MG63 (cell line): ENCODE measurements around the gene KIAA1549. TPM values are rescaled to one million over a fixed set of nuclear protein-coding genes. Genes with fewer than 3 reads are reported as not detected.

ENCODE experiments used
- DNase-seq: peaks from one replicate; pipeline ENCODE4 v3.0.0-alpha.2; 2020
- H3K27me3 ChIP-seq: fragments of 250-450 bp; sonication (Bioruptor Pico); 2 replicates; pipeline ENCODE4 v1.5.1; 2020; ENCODE audit warnings: mild to moderate bottlenecking, moderate library complexity
- H3K36me3 ChIP-seq: fragments of 250-450 bp; sonication (Bioruptor Pico); 2 replicates; pipeline ENCODE4 v1.5.1; 2020; ENCODE audit warnings: mild to moderate bottlenecking, moderate library complexity
- H3K4me3 ChIP-seq: fragments of 250-450 bp; sonication (Bioruptor Pico); 2 replicates; pipeline ENCODE4 v1.5.1; 2020; ENCODE audit warnings: mild to moderate bottlenecking, moderate library complexity
- H3K9me3 ChIP-seq: fragments of 250-450 bp; sonication (Bioruptor Pico); 2 replicates; pipeline ENCODE4 v1.5.1; 2020; ENCODE audit warnings: mild to moderate bottlenecking, moderate library complexity
- total RNA-seq: library from RNA; depleted of rRNA; stranded (reverse); fragments of >200 nt; shearing (Covaris generic); gene quantifications from 2 replicates; pipeline ENCODE4 v1.2.3, GENCODE V29; 2014; ENCODE audit warnings: low replicate concordance

KIAA1549 gene
- total RNA-seq, 1 experiment from 2014 or later, result 1.1 TPM

- no peaks in the 10 kb centered on the region for H3K9me3 ChIP-seq
- H3K27me3 ChIP-seq, result no peaks in the 10 kb centered on the region
- DNase-seq, result no peak
- no peaks in the 10 kb centered on the region; the same call in 1 of the 2 replicates for H3K36me3 ChIP-seq
- H3K4me3 ChIP-seq, result no peak overlapping the region
These were observed 115.3 kb downstream of the KIAA1549 start for GRCh38 chr7:138865843-138866242.

- no peaks in the 10 kb centered on the region for H3K9me3 ChIP-seq
- H3K27me3 ChIP-seq, result no peaks in the 10 kb centered on the region
- H3K4me3 ChIP-seq, result no peak overlapping the region
- DNase-seq, result peak; percentile 36
- no peaks in the 10 kb centered on the region; the same call in 1 of the 2 replicates for H3K36me3 ChIP-seq
These were observed 116.5 kb downstream of the KIAA1549 start for GRCh38 chr7:138864667-138865066.

GRCh38 chr7:138863931-138864330, 117.3 kb downstream of the KIAA1549 start:
- DNase-seq, result no peak
- no peaks in the 10 kb centered on the region for H3K27me3 ChIP-seq
- H3K9me3 ChIP-seq, result no peaks in the 10 kb centered on the region
- H3K4me3 ChIP-seq, result no peak overlapping the region
- H3K36me3 ChIP-seq, result no peaks in the 10 kb centered on the region; the same call in 1 of the 2 replicates

- H3K4me3 ChIP-seq, result no peak overlapping the region
- H3K36me3 ChIP-seq, result peaks cover 2% of the 10 kb centered on the region
- no peak for DNase-seq
- H3K27me3 ChIP-seq, result no peaks in the 10 kb centered on the region
- H3K9me3 ChIP-seq, result no peaks in the 10 kb centered on the region
These were observed 120.1 kb downstream of the KIAA1549 start for GRCh38 chr7:138861051-138861450.

GRCh38 chr7:138857728-138858127, 123.5 kb downstream of the KIAA1549 start:
- peaks cover 2% of the 10 kb centered on the region; the same call in 1 of the 2 replicates for H3K36me3 ChIP-seq
- H3K27me3 ChIP-seq, result no peaks in the 10 kb centered on the region
- DNase-seq, result no peak
- H3K4me3 ChIP-seq, result no peak overlapping the region
- H3K9me3 ChIP-seq, result no peaks in the 10 kb centered on the region

- no peaks in the 10 kb centered on the region for H3K27me3 ChIP-seq
- peaks cover 7% of the 10 kb centered on the region; the same call in 1 of the 2 replicates for H3K36me3 ChIP-seq
- DNase-seq, result no peak
- H3K9me3 ChIP-seq, result no peaks in the 10 kb centered on the region
- H3K4me3 ChIP-seq, result no peak overlapping the region
These were observed 127.0 kb downstream of the KIAA1549 start for GRCh38 chr7:138854115-138854645.

GRCh38 chr7:138853448-138853847, 127.7 kb downstream of the KIAA1549 start:
- DNase-seq, result no peak
- Histone ChIP-seq H3K27me3 (no peaks in the 10 kb centered on the region), H3K9me3 (no peaks in the 10 kb centered on the region), H3K36me3 (peaks cover 7% of the 10 kb centered on the region; the same call in 1 of the 2 replicates), H3K4me3 (no peak overlapping the region)

- no peak overlapping the region for H3K4me3 ChIP-seq
- DNase-seq, result no peak
- H3K27me3 ChIP-seq, result no peaks in the 10 kb centered on the region
- H3K36me3 ChIP-seq, result peaks cover 7% of the 10 kb centered on the region; the same call in 1 of the 2 replicates
- H3K9me3 ChIP-seq, result no peaks in the 10 kb centered on the region
These were observed 128.7 kb downstream of the KIAA1549 start for GRCh38 chr7:138852469-138852868.

GRCh38 chr7:138849701-138850100, 131.5 kb downstream of the KIAA1549 start:
- no peak for DNase-seq
- Histone ChIP-seq H3K27me3 (no peaks in the 10 kb centered on the region), H3K36me3 (0 out of 2 replicates have a peak, but pooled peaks cover 5% of the 10 kb centered on the region), H3K4me3 (no peak overlapping the region), H3K9me3 (no peaks in the 10 kb centered on the region)

- DNase-seq, result no peak
- Histone ChIP-seq H3K27me3 (no peaks in the 10 kb centered on the region), H3K36me3 (0 out of 2 replicates have a peak, but pooled peaks cover 5% of the 10 kb centered on the region), H3K4me3 (no peak overlapping the region), H3K9me3 (no peaks in the 10 kb centered on the region)
These were observed 132.9 kb downstream of the KIAA1549 start for GRCh38 chr7:138848056-138848980.

- H3K27me3 ChIP-seq, result no peaks in the 10 kb centered on the region
- no peak for DNase-seq
- H3K36me3 ChIP-seq, result 0 out of 2 replicates have a peak, but pooled peaks cover 5% of the 10 kb centered on the region
- H3K4me3 ChIP-seq, result no peak overlapping the region
- H3K9me3 ChIP-seq, result no peaks in the 10 kb centered on the region
These were observed 135.5 kb downstream of the KIAA1549 start for GRCh38 chr7:138845711-138846110.

- no peaks in the 10 kb centered on the region for H3K36me3 ChIP-seq
These were observed 137.3 kb downstream of the KIAA1549 start for GRCh38 chr7:138843632-138844580.

GRCh38 chr7:138842111-138842510, 139.1 kb downstream of the KIAA1549 start:
- Histone ChIP-seq H3K9me3 (no peaks in the 10 kb centered on the region), H3K36me3 (no peaks in the 10 kb centered on the region), H3K27me3 (no peaks in the 10 kb centered on the region), H3K4me3 (no peak overlapping the region)
- DNase-seq, result peak; percentile 7

More at GRCh38 chr7:138843632-138844580, 137.3 kb downstream of the KIAA1549 start:
- Histone ChIP-seq H3K9me3 (no peaks in the 10 kb centered on the region), H3K4me3 (no peak overlapping the region), H3K27me3 (no peaks in the 10 kb centered on the region)
- no peak for DNase-seq

GRCh38 chr7:138838166-138838565, 143.0 kb downstream of the KIAA1549 start:
- Histone ChIP-seq H3K36me3 (no peaks in the 10 kb centered on the region), H3K4me3 (no peak overlapping the region), H3K27me3 (no peaks in the 10 kb centered on the region), H3K9me3 (no peaks in the 10 kb centered on the region)
- no peak for DNase-seq

- Histone ChIP-seq H3K36me3 (no peaks in the 10 kb centered on the region), H3K27me3 (no peaks in the 10 kb centered on the region), H3K9me3 (no peaks in the 10 kb centered on the region), H3K4me3 (no peak overlapping the region)
- no peak for DNase-seq
These were observed 143.6 kb downstream of the KIAA1549 start for GRCh38 chr7:138837627-138838026.

GRCh38 chr7:138835087-138835486, 146.1 kb downstream of the KIAA1549 start:
- no peaks in the 10 kb centered on the region for H3K36me3 ChIP-seq
- H3K9me3 ChIP-seq, result no peaks in the 10 kb centered on the region
- no peak for DNase-seq
- no peaks in the 10 kb centered on the region for H3K27me3 ChIP-seq
- H3K4me3 ChIP-seq, result no peak overlapping the region
